SU-DHL-6 (cell line): Measurements from ENCODE around the gene JAK1.

Experiments
- H2AFZ ChIP-seq: fragments of 200-600 bp; sonication (generic); 2 replicates; pipeline ENCODE4 v1.6.1; 2014; ENCODE audit warnings: low read depth, mild to moderate bottlenecking, moderate library complexity, mixed read lengths, antibody characterized with exemption, low read length; ENCODE audit not compliant: severe bottlenecking
- H3F3A ChIP-seq: fragments of 200-600 bp; shearing (Covaris generic); 2 replicates; pipeline ENCODE4 v1.6.0; 2016; ENCODE audit warnings: antibody characterized with exemption, mild to moderate bottlenecking; ENCODE audit not compliant: insufficient read depth
- H3K27ac ChIP-seq: fragments of 200-600 bp; sonication (generic); 2 replicates; pipeline ENCODE4 v1.5.1; 2016; ENCODE audit warnings: low read depth, mild to moderate bottlenecking, low read length, moderate library complexity, mixed read lengths
- H3K27me3 ChIP-seq: fragments of 200-600 bp; sonication (generic), shearing (Covaris generic); 2 replicates; pipeline ENCODE4 v1.6.0; 2014; ENCODE audit warnings: mild to moderate bottlenecking, low read length
- H3K36me3 ChIP-seq: fragments of 200-600 bp; sonication (generic); 2 replicates; pipeline ENCODE4 v1.6.1; 2014; ENCODE audit warnings: mild to moderate bottlenecking, low read length, mixed read lengths
- H3K4me2 ChIP-seq: fragments of 300-600, 200-600 bp; shearing (Covaris generic), sonication (generic); 2 replicates; pipeline ENCODE4 v1.6.0; 2014; ENCODE audit warnings: low read length, low read depth, mild to moderate bottlenecking; ENCODE audit not compliant: poor library complexity, severe bottlenecking
- H3K4me3 ChIP-seq: fragments of 200-600 bp; sonication (generic); 2 replicates; pipeline ENCODE4 v1.5.1; 2014; ENCODE audit warnings: antibody characterized with exemption, low read length, mild to moderate bottlenecking, mixed read lengths; ENCODE audit not compliant: insufficient read depth, poor library complexity, severe bottlenecking
- H3K79me2 ChIP-seq: fragments of 200-600 bp; sonication (generic); 2 replicates; pipeline ENCODE4 v1.6.1; 2014; ENCODE audit warnings: mild to moderate bottlenecking, low read length, moderate library complexity; ENCODE audit not compliant: insufficient read depth
- H3K9ac ChIP-seq: fragments of 200-600 bp; sonication (generic); 2 replicates; pipeline ENCODE4 v1.7.0; 2014; ENCODE audit warnings: mild to moderate bottlenecking, low read length
- H3K9me2 ChIP-seq: fragments of 200-600 bp; sonication (generic); replicated peaks from 2 replicates; pipeline ENCODE4 v1.6.1; 2014; ENCODE audit warnings: low read length; ENCODE audit not compliant: insufficient read depth
- H3K9me3 ChIP-seq: fragments of 200-600 bp; sonication (generic); 2 replicates; pipeline ENCODE4 v1.6.1; 2014; ENCODE audit warnings: low read length, mixed read lengths; ENCODE audit not compliant: insufficient read depth
- H4K20me1 ChIP-seq: fragments of 200-600 bp; sonication (generic); 2 replicates; pipeline ENCODE4 v1.6.1; 2014; ENCODE audit warnings: low read depth, mild to moderate bottlenecking, antibody characterized with exemption, low read length, moderate library complexity, mixed read lengths
- CTCF ChIP-seq: fragments of 200-600 bp; sonication (generic); IDR thresholded peaks from one replicate; pipeline ENCODE4 v1.5.1; 2017; ENCODE audit warnings: antibody characterized with exemption, mild to moderate bottlenecking, low read length, moderate library complexity; ENCODE audit not compliant: insufficient read depth, poor library complexity, severe bottlenecking
- EZH2phosphoT487 ChIP-seq: fragments of 200-600 bp; sonication (generic), shearing (Covaris generic); conservative IDR thresholded peaks from 2 replicates; pipeline ENCODE4 v1.6.1; 2018; ENCODE audit warnings: mild to moderate bottlenecking, antibody characterized with exemption, low read length, moderate library complexity, mixed read lengths

JAK1 gene

GRCh38 chr1:64928325-64928724 lies 38.0 kb downstream of the JAK1 start:
- peaks cover 5% of the 10 kb centered on the region; the same call in 1 of the 2 replicates for H3K79me2 ChIP-seq
- no peaks in the 10 kb centered on the region for H3F3A ChIP-seq
- H3K36me3 ChIP-seq = no peaks in the 10 kb centered on the region
- H4K20me1 ChIP-seq = peaks cover 26% of the 10 kb centered on the region
- no peak overlapping the region for H3K4me2 ChIP-seq
- TF ChIP-seq CTCF = no peak
- no peak for TF ChIP-seq EZH2phosphoT487
- no peak overlapping the region for H3K4me3 ChIP-seq
- no peak overlapping the region for H2AFZ ChIP-seq
- H3K9me2 ChIP-seq = no peaks in the 10 kb centered on the region
- no peaks in the 10 kb centered on the region for H3K27me3 ChIP-seq
- H3K27ac ChIP-seq = no peak overlapping the region
- H3K9ac ChIP-seq = no peak overlapping the region
- H3K9me3 ChIP-seq = no peaks in the 10 kb centered on the region

- Histone ChIP-seq H3K9me2 (no peaks in the 10 kb centered on the region), H3F3A (no peaks in the 10 kb centered on the region), H3K36me3 (no peaks in the 10 kb centered on the region), H3K4me2 (no peak overlapping the region), H3K79me2 (peaks cover 11% of the 10 kb centered on the region; the same call in 1 of the 2 replicates), H3K9ac (no peak overlapping the region), H3K9me3 (no peaks in the 10 kb centered on the region), H3K4me3 (no peak overlapping the region), H4K20me1 (peaks cover 30% of the 10 kb centered on the region), H3K27ac (no peak overlapping the region), H2AFZ (no peak overlapping the region), H3K27me3 (no peaks in the 10 kb centered on the region)
- TF ChIP-seq EZH2phosphoT487 (no peak), CTCF (no peak)
Measured at GRCh38 chr1:64925594-64925993, 40.8 kb downstream of the JAK1 start.

- TF ChIP-seq EZH2phosphoT487 (no peak), CTCF (no peak)
- Histone ChIP-seq H2AFZ (no peak overlapping the region), H3K79me2 (peaks cover 10% of the 10 kb centered on the region; the same call in 1 of the 2 replicates), H3K9me2 (no peaks in the 10 kb centered on the region), H3K9ac (no peak overlapping the region), H3F3A (no peaks in the 10 kb centered on the region), H3K27ac (no peak overlapping the region), H3K27me3 (no peaks in the 10 kb centered on the region), H3K4me3 (no peak overlapping the region), H3K4me2 (no peak overlapping the region), H4K20me1 (peaks cover 30% of the 10 kb centered on the region), H3K36me3 (no peaks in the 10 kb centered on the region), H3K9me3 (no peaks in the 10 kb centered on the region)
Measured at GRCh38 chr1:64923294-64923718, 43.0 kb downstream of the JAK1 start.

- H3K4me2 ChIP-seq = no peak overlapping the region
- no peaks in the 10 kb centered on the region for H3K9me2 ChIP-seq
- H4K20me1 ChIP-seq = peaks cover 33% of the 10 kb centered on the region
- H3K9me3 ChIP-seq = no peaks in the 10 kb centered on the region
- H3K27me3 ChIP-seq = no peaks in the 10 kb centered on the region
- H3F3A ChIP-seq = no peaks in the 10 kb centered on the region
- no peak overlapping the region for H2AFZ ChIP-seq
- H3K36me3 ChIP-seq = no peaks in the 10 kb centered on the region
- no peak overlapping the region for H3K4me3 ChIP-seq
- no peak overlapping the region for H3K27ac ChIP-seq
- H3K79me2 ChIP-seq = peaks cover 6% of the 10 kb centered on the region; the same call in 1 of the 2 replicates
- no peak for TF ChIP-seq CTCF
- no peak for TF ChIP-seq EZH2phosphoT487
- no peak overlapping the region for H3K9ac ChIP-seq
Measured at GRCh38 chr1:64922336-64922735, 44.0 kb downstream of the JAK1 start.
